ENCODE data around the gene ZSCAN32.

The ZSCAN32 gene

DNA sequence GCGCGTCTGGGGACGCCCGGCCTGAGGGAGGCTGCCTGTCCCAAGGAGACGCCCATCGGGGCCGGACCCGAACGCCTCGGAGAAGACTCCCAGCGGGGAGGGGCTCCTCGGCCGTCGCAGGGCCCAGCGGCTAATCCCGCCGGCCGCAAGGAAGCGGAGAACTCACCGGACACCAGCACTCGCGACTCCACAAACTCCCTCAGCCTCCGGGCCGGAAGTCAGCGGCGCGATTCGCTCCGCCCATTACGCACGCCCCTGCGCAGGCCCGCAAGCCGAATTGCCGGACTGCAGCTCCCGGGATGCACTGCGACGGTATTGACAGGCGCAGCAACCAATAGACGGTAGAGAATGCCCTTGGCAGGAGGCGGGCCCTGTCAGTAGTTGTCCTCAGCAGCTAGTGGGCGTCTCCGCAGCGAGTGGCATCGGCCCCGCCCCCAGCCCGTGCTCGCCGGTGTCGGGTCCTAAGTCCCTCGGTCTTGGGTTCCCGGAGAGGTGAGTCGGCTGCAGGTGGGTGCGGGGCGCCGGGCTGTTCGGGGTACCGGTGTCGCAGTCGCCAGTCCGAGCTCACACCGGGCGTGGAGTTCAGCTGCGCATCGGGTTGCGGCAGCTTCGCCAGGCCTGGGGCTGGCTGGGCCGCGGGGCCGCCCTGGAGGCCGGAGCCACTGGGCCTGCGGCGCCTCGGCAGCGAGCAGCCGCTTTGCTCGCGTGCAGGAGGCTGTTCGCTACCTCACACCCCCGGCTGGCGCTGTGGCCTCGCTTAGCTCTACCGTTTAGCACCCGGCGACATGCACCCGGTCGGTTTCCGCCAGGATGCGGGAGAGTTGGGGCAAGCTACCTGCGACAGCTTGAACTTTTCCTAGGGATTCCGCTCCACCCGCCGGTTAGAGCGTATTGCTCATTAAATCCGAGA is at the start of gene ZSCAN32, which contains the start of gene ZNF174:
ZSCAN32 (minus strand) TSS at position 226 of the 910 bp plus-strand sequence. CDS start 3,447 bp downstream, outside the sequence.
ZNF174 (plus strand) TSS at position 437 of the 910 bp plus-strand sequence. CDS start 790 bp downstream, outside the sequence.
- peak within 1 kb of the TSS; percentile 88 for H3K4me3 ChIP-seq (ENCODE audit: low read depth, low read length)

- peak overlapping the region; percentile 73 for H3K4me3 ChIP-seq (ENCODE audit: low read depth, low read length)
Observed at GRCh38 chr16:3444032-3444388, 43.2 kb upstream of the ZSCAN32 start.

GRCh38 chr16:3443108-3444031 is 42.6 kb upstream of the ZSCAN32 start, which contains the start of the genes NAA60 and ZNF597:
NAA60 (plus strand) TSS chr16:3443680; CDS start chr16:3476228, 32,548 bp downstream.
ZNF597 (minus strand) TSS chr16:3443504; CDS start chr16:3443153, 351 bp downstream.
- peak within 1 kb of the TSS; percentile 73 for H3K4me3 ChIP-seq (ENCODE audit: low read depth, low read length)

GRCh38 chr16:3439637-3440036 is 38.8 kb upstream of the ZSCAN32 start:
- H3K4me3 ChIP-seq (ENCODE audit: low read depth, low read length), result no peak overlapping the region

GRCh38 chr16:3434373-3434772 is 33.6 kb upstream of the ZSCAN32 start:
- no peak overlapping the region for H3K4me3 ChIP-seq (ENCODE audit: low read depth, low read length)

GRCh38 chr16:3431779-3432219 is 31.0 kb upstream of the ZSCAN32 start:
- no peak overlapping the region for H3K4me3 ChIP-seq (ENCODE audit: low read depth, low read length)

- no peak overlapping the region for H3K4me3 ChIP-seq (ENCODE audit: low read depth, low read length)
Observed at GRCh38 chr16:3413730-3414379, 13.1 kb upstream of the ZSCAN32 start.

GRCh38 chr16:3408561-3409197 is 7.9 kb upstream of the ZSCAN32 start:
- no peak overlapping the region for H3K4me3 ChIP-seq (ENCODE audit: low read depth, low read length)

- peak overlapping the region; percentile 88 for H3K4me3 ChIP-seq (ENCODE audit: low read depth, low read length)
Observed at GRCh38 chr16:3401719-3402397, 1.1 kb upstream of the ZSCAN32 start.

DNA sequence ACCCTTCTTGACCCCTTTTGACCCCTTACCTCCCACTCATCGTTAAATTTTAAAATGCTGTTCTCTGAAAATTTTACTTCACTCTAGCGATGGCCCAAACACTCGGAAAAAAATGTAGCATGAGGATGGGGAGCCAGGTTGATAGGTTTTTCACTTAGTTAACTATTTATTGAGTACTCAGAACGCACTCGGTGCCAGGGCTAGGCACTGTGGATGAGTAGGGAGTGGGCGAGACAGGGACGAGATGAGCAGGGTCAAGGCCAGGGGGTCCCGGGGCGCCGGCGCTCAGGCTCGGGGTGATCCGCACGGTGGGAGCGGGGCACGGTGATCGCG is 392 bp downstream of the ZSCAN32 start:
- peak overlapping the region; percentile 88 for H3K4me3 ChIP-seq (ENCODE audit: low read depth, low read length)

DNA sequence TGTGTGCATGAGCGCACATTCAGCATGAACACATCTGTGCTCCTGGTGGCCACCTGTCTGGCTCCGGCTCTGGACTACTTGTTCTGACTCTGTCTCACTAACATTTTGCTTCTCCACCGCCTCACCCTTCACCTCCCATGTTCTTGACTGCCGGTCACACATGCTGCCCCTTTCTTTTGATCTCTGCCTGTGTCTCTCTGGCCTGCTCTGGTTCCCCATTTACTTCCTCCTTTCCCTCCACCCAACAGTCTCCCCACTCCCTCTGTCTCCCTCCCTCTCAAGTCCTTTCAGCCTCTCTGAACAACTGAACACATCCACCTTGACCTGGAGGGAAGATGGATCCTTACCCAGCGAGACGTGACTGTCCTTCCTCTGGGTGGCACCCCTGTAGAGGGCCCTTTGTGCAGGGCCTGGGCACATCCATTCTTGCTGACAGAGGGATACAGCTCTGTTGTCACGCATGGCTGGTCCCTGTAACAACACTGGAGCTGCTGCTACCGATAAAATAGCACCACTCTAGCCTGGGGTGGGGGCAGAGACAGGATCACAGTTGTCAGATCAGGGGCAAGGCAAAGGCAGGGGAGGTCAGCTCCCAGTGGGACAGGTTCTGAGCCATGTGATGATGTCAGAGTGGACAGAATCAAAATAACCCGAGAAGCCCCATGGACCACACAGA is 11.0 kb downstream of the ZSCAN32 start:
- no peak overlapping the region for H3K4me3 ChIP-seq (ENCODE audit: low read depth, low read length)

- no peak overlapping the region for H3K4me3 ChIP-seq (ENCODE audit: low read depth, low read length)
Observed at GRCh38 chr16:3388325-3388724, 12.5 kb downstream of the ZSCAN32 start.

DNA sequence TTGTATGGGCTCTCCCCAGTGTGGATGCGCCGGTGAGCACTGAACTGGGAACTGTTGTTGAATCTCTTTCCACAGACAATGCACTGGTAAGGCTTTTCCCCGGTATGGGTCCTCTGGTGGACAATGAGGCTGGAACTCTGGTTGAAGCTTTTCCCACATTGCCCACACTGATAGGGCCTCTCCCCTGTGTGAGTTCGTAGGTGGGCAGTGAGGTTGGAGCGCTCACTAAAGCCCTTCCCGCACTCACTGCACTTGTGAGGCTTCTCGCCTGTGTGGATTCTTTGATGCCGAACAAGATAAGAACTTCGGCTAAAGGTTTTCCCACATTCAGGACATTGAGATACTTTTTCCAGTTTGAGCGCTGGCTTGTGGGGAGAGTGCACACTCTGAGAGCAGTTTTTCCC is 17.8 kb downstream of the ZSCAN32 start:
- H3K4me3 ChIP-seq (ENCODE audit: low read depth, low read length), result no peak overlapping the region

GRCh38 chr16:3377917-3378316 is 22.9 kb downstream of the ZSCAN32 start:
- H3K4me3 ChIP-seq (ENCODE audit: low read depth, low read length), result no peak overlapping the region

GRCh38 chr16:3375680-3376079 is 25.1 kb downstream of the ZSCAN32 start:
- no peak overlapping the region for H3K4me3 ChIP-seq (ENCODE audit: low read depth, low read length)

DNA sequence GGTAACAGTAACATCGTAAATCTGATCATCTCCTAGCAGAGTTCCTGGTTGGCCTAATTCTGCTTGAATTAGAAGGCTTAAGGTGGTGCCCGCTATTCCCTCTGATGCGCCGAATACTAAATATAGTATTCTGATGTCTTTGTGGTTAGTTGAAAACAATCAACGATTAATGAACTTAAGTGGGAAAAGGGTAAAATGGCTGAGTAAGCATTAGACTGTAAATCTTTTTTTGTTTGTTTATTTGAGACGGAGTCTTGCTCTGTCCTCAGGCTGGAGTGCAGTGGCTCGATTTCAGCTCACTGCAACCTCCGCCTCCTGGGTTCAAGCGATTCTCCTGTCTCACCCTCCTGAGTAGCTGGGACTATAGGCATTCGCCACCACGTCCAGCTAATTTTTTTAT is 31.7 kb downstream of the ZSCAN32 start:
- no peak overlapping the region for H3K4me3 ChIP-seq (ENCODE audit: low read depth, low read length)

GRCh38 chr16:3364774-3365427 is 35.9 kb downstream of the ZSCAN32 start:
- H3K4me3 ChIP-seq (ENCODE audit: low read depth, low read length), result peak overlapping the region; percentile 62

DNA sequence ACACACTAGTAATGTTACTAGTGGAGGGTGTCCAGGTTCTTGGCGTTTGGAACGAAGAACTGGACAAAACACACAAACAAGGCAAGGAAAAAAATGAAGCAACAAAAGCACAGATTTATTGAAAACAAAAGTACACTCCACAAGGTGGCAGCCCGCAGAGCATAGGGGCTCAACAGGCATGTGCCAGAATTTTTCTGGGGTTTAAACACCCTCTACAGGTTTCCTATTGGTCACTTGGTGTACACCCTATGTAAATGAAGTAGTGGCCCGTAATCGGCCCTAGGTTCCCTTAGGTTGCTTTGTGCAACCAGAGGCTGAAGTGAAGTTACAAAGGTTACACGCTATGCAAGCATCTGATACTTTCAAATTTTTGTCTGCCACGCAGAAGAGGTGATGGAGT is 37.0 kb downstream of the ZSCAN32 start:
- no peak overlapping the region for H3K4me3 ChIP-seq (ENCODE audit: low read depth, low read length)

DNA sequence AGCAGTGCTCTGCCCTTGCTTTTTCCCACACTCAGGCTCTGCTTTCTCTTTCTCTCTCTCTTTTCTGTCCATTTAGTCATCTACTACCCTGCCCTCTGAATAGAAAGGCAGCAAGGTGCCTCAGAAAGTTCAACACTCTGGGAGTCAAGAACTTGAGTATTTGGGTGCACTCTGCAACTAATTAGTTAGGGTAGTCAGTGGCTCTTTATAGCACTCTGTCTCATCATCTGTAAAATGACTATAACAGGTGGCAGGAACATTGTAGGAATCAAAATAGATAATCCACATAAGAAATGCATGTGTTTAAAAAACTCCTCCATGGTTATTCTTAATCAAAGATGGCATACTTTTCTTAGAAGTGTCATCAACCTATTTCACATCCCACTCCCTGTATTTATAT is 37.9 kb downstream of the ZSCAN32 start:
- H3K4me3 ChIP-seq (ENCODE audit: low read depth, low read length), result no peak overlapping the region
